ENCODE results near the gene KLHL13.
"Not testable (repeated sequence)": the region's sequence is repeated elsewhere in the genome, so short reads cannot be mapped to it uniquely, and the experiment has no call there.

Gene KLHL13, protein sequence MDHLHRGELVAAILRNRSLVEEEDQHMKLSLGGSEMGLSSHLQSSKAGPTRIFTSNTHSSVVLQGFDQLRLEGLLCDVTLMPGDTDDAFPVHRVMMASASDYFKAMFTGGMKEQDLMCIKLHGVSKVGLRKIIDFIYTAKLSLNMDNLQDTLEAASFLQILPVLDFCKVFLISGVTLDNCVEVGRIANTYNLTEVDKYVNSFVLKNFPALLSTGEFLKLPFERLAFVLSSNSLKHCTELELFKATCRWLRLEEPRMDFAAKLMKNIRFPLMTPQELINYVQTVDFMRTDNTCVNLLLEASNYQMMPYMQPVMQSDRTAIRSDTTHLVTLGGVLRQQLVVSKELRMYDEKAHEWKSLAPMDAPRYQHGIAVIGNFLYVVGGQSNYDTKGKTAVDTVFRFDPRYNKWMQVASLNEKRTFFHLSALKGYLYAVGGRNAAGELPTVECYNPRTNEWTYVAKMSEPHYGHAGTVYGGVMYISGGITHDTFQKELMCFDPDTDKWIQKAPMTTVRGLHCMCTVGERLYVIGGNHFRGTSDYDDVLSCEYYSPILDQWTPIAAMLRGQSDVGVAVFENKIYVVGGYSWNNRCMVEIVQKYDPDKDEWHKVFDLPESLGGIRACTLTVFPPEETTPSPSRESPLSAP

DNA sequence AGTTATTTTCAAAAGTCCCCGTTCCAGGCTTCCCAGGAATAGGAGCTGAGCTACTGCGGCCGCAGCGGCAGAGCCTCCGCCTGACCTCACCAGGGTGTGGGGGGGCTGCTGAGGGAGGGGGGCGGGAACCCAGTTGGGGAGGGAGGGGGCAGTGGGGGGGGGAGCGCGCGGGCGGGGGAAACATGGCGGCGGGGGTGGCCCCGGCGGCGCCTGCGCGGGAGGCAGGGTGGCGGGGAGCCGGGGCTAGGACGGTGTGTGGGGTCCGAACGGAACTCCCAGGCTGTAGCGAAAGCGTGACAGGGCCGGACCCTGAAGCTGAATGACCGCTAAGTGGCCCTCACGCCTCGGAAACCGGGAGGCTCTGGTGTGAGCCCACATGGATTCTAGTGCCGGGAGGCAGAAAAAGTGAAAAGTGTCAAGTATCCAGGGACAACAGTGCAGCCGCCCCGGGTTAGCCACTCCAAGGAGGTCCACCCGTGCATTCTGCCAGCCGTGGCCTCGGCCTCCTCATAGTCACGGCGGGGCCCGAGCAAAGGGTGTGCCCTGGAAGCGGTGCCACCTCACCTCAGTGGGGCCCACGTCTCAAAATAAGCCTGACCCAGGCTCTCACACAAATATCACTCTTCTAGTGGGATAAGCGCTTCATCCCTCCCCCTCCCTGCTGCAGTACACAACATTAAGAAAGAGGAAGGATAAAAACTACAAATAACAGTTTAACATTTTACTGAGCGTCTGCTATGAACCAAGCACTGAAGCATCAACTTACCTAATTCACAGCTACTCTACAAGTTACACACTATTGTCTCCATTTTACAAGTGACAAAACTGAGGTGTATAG, at the start of gene KLHL13:
Gene KLHL13 (minus strand): TSS at position 98 of the 838 bp plus-strand sequence. CDS start 88,337 bp downstream, outside the sequence.
- peak; percentile 25 for DNase-seq

DNA sequence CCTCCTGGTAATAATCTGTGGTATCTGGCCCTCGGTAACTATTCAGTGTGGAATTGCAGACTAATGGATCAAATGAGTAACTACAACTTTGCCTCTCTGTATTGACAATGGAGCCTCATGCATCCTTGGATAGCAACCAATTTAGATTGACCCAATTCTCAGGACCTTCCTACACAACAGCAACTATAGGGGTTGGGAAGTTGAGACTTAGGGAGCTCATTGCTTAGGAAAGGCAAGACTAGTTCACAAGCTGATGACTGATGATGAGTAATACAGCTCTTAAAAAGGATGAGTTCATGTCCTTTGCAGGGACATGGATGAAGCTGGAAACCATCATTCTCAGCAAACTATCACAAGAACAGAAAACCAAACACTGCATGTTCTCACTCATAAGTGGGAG, 47.5 kb upstream of the KLHL13 start:
- no peak for DNase-seq

DNA sequence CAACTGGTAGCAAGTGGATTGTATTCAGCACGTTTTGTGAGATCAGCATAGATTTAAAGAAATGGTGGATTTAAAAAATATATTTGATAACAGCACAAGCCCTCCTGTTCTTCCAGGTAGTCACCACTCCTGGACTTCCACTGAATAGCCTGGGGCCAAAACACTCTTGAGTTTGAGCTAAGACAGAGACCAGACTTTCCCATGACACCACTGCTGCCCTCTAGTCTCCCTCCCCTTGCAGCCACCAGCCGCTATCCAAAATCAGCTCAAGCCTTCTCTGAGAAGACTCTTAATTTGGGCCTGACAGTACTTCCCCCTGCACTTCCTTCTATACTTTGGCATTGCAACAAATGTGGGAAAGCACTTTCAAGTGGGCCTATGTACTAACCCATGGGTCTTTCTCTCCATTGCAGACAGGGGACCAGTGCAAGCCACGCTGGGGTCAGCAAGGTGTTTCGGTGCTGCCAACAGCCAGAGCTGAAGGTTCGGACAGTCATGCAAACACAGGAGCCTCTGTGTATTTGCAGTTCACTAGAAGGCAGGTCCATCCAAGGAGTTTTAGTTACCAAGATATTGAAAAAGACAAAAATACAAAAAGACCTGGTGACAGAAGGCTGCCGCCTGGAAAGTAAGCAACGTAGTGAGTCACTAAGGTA, 40.5 kb upstream of the KLHL13 start:
- no peak for DNase-seq

DNA sequence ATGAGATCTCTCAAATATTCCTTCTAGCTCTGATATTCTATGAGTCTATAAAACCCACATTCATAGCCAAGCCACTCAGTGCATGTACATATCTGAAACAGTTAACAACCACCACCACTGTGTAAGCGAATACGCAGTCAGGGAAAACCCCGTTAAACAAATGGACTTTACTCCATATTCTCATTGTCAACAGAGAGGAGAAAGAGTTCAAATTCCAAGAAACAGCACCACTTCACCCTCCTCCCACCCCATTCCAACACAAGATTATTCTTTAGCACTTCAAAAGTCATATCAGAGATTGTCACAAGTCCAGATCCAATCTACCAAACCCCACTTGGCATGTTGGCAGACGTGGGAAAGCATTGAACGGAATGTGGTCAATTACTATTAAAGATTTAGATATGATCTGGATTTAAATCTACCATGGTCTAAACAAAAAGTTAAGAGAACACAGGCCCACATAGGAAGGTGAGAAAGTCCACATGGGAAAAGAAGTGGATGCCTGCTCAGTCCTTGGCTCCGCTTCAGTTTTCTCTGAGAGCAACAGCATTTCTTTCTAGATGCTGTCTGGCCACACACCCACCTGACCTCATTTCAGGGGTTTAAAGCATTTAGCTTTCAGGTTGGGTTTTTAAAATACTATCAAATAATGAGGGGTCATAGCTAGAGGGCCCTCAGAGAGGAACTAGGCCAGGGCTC, 39.8 kb upstream of the KLHL13 start:
- DNase-seq: no peak

DNA sequence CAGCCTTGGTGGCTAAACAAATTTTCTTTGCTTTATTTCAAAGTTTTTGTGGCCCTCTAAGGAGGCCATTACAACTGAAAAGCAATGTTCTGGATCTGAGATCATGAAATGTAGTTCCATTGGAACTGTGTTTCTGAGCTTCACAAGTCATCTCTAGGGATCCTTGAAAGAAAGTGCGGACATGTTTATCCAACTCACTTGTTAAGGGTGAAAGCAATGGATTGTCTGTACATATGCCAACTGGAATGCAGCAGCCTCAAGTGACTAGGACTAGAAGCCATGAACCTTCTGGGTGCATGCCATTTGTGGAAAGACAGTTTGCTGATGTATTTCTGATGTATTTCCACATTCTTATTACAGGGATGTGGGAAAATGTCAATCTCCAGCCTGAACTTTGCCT, 36.7 kb upstream of the KLHL13 start:
- no peak for DNase-seq

DNA sequence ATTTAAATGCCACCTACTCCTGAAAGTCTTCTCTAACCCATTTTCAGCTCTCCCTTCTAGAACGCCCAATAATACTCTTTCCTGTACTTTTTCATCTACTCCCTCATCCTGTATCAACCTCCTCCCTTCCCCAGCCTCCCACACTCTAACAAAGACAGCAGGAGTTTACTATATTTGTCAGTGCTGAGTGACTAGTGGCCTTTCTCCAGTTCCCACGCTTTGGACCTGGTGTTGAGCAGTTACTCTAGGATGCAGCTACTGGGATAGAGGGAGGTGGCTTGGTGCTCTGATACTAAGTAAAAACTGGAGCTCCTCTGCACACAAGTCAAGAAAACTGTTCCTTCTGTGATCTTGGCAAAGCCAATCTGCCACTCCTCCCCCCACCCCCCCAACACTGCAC, 36.1 kb upstream of the KLHL13 start:
- no peak for DNase-seq

DNA sequence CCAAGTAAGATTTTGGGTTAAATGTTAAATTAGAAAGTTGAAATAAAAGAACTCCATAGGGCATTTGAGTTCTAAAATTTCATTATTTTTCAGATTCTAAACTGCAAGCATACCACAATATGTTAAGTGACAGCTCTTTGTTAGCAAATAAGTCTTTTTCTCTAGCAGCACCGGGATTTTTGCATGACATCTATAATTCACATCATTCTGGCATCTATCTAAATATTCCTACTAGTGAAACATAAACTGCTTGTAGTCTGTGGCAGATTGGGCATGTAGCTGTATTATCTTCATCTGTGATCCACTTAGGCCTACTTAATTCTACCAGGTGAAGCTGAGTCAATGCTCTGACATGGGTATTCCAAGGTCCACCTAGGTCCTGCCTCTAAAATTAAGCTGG, 32.1 kb upstream of the KLHL13 start:
- DNase-seq: no peak

DNA sequence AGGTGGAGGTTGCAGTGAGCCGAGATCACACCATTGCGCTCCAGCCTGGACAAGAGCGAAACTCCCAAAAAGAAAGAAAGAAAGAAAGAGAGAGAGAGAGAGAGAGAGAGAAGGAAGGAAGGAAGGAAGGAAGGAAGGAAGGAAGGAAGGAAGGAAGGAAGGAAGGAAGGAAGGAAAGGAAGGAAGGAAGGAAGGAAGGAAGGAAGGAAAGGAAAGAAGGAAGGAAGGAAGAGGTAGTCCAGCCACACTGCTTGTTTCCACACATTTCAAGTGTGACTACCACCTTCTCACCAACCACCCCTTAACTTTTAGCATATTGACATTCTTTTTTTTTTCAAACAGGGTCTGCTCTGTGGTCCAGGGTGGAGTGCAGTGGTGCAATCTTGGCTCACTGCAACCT, 31.2 kb upstream of the KLHL13 start:
- DNase-seq: not testable (repeated sequence)

DNA sequence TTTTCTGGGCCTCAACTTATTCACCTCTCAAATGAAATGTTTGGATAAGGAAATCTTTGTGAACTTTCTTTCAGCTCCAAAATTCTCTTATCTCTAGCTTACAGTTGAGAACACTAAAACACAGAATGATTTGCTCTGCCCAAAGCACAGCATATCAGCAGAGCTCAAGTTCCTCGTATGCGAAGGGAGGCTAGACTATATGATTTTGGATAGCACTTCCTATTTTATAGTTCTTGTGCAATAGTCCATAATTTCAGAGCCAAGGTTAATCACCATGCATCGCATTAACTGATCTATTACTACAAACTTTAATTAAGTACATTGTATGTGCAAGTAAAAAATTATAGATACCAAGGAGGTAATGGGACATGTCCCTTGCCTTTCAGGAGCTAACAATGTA, 27.0 kb upstream of the KLHL13 start:
- no peak for DNase-seq

DNA sequence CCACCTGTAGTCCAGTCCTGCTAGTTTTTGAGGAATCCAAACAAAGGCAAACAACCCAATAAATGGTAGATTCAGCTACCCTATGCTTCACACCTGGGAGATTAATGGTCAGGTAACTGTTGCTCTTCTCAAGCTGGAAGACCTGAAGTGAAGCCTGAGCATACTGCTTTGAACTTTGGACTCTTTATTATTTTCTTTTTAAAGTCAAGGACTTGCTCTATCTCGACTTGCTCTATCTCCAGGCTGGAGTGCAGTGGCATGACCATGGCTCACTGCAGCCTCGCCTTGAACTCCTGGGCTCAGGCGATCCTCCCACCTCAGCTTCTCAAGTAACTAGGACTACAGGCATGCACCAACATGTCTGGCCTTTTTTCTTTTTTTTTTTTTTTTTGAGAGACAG, 14.7 kb upstream of the KLHL13 start:
- no peak for DNase-seq

DNA sequence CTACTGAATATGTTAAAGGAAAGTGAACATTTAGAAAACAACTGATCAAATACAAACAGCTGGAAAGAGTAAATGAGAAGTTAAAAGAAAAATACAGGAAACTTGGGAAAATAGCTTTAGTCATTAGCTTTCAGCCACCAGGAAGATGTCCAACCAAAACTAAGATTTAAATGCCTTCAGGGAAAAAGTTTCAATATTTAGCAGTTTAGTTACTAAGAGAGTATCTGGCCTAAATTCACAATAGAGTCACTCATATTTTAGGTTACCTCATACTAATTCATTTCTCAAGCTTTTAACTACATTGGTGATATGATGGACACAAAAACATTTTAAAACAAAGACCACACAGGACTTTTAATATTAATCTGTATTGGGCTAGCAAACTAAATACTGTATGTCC, 13.1 kb upstream of the KLHL13 start:
- no peak for DNase-seq

DNA sequence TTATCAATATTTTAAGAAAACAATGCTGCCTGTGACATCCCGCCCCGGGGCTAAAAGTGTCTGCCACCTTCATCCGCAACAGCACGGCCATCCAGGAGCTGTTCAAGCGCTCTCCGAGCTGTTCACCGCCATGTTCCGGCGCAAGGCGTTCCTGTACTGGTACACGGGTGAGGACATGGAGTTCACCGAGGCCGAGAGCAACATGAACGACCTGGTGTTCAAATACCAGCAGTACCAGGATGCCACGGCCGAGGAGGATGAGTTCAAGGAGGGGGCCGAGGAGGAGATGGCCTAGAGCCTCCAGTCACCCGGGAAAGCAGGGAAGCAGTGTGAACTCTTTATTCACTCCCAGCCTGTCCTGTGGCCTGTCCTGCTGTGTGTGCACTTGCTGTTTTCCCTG, 12.1 kb upstream of the KLHL13 start:
- DNase-seq: no peak

DNA sequence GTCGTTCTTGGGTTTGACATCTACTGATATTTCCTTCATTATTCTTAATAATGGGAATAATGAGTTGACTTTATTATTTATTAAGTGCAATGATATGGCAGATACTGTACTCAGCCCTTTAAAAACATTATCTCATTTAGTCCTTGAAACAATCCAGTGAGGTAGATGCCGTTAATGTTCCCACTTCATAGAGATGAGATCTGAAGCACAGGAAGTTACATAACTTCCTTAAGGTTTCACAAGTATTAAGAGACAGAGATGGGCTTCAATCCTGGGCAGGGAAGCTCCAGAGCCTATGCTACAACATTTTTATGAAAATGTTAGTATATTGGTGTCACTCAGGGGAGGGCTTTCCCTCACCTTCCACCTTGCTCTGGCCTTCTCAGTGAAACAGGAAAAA, 9.7 kb upstream of the KLHL13 start:
- DNase-seq: no peak

DNA sequence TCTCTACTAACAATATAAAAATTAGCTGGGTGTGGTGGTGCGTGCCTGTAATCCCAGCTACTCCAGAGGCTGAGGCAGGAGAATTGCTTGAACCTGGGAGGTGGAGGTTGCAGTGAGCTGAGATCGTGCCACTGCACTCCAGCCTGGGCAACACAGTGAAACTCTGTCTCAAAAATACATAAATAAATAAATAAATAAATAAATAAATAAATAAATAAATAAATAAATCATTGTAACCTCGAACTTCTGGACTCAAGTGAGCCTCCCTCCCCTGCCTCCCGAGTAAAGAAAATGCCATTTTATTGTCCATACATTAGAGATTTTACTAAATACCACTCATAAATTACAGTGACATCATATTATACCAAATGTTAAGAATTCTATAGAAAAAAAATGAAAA, 7.6 kb upstream of the KLHL13 start:
- not testable (repeated sequence) for DNase-seq

DNA sequence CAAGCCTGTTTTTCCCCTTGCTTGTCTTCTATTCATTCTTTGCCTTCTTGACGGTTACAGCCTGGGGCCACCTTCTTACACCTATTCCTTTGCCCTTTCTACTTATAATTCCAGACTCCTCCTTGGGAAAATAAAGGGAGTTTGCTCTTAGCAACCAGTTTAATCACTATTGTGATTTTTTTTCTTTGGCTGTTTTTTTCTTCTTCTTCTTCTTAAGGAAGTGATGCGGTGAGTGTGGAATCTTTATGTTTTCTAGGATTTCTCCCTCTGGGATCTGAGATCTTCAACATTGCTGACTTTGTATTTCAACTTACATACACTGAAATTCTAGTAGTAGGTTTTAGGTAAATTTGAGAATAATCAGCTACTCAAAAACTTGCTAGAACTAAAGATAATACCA, 1.1 kb upstream of the KLHL13 start:
- no peak for DNase-seq

DNA sequence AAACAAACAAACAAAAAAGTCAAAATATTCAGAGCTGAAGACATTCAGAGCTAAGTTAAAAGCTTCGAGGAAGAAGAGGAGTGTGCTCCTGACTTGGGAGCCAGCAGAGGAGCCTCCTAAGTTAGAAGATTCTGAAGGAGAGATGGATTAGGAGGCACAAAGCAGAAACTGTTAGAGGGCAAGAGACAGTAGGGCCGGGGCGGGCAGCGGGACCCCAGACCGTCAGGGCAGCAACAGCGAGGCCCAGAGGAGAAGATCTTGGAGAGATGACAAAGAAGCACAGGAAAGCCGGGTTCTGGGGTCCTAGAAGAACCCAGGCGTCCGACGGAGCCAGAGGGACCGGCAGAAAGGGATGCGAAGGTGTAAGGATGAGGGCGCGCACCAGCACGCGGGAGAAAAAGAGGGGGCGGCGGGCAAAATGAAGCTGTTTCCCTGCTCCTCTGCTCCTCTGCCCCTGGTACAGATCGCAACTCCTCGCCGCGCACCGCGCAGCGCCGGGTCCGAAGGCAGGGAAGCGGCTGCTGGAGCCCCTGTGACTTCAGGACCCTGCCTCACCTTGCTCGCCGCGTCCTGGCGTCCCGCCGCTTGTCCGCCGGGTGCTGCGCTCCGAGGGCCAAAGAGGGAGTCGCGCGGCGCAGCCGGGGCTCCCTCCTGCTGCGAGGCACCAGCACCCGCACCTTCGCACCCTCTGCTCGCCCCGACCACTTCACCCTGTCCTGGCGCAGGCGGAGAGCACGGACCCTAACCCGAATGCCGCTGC, 477 bp downstream of the KLHL13 start:
- DNase-seq: peak; percentile 23

DNA sequence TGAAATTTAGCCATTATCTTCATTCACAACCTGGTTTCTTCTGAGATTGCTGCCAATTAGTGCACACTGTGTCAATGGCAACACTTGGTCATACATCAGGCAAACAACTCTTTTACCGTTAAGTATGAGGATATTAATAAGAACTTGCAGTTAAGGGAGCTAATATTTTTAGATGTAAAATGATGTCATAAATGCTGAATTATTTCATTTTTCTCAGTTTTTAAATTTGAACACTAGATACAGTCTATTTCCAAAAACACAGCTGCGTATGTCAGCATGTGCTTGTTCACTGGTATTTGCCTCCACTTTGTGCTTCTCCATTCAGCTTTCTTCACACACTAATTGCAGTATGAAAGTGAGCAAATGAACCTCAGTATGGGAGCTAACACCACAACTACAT, 1.6 kb downstream of the KLHL13 start:
- DNase-seq: no peak

DNA sequence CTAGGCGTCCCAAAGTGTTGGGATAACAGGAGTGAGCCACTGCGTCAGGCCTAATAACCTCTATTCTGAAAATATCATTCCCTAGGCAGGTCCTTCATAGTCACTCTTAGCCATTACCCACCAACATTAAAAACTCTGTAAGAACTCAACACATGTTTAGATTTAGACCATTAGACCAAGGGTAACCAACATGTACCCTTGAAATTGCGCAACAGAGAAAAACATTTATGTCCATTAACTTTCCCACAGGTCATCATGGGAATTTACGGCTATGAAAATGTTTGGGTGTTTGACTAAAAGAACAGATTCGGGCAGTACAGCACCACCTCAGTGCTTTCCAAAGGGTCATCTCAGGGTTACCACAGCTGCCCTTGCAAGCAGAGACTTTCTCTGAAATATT, 7.5 kb downstream of the KLHL13 start:
- DNase-seq: no peak

DNA sequence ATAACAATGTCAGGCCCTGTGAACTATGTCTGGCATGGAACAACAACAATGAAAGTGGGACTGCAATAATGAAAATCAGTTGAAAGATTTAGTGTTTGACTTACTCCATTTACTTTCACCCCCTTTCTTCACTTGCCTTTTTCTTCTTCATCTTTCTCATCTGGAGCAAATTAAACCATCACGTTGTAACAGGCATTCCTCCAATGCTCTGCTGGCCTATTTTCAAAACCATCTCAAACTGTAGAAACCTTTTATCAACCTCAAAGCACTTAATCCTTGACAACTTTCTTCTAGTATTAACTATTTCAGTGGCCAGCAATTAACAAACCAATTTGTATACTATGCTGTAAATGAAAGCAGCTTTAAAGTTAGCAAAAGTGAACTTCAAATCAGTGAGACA, 8.3 kb downstream of the KLHL13 start:
- DNase-seq: no peak

DNA sequence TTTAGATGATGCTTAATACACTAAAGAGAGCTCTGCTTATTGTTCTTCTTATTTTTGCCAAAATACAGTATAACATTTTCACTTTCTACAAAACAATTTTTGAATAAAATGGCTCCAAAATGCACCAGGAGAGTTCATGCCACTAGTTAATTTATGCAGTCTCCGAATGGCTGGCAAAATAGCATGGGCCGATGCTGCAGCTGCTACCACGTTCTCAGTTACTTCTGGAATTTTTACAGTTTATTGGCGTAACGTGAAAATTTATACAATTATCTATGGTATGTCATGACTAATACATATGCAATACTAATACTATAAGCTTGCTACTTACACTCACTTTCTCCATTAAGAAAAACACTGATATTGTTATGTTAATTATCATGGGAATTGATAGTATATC, 16.5 kb downstream of the KLHL13 start:
- DNase-seq: no peak

DNA sequence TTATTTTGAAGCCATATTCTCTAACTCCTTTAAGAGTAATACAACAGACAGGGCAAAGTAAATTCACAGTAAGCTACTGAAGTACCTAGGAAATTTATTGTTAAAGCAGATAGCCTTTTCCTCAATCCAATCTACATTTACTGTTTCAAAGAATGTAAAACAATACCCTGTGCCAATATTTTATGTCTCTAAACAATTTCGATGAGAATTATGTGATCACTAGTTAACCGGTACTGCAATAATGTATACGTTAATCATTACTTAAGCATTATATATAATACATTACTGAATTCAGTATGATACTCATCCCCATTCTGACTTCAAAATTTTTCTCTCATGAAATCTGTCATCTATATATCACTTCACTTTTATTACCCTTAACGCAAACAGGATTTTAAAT, 28.5 kb downstream of the KLHL13 start:
- DNase-seq: no peak

DNA sequence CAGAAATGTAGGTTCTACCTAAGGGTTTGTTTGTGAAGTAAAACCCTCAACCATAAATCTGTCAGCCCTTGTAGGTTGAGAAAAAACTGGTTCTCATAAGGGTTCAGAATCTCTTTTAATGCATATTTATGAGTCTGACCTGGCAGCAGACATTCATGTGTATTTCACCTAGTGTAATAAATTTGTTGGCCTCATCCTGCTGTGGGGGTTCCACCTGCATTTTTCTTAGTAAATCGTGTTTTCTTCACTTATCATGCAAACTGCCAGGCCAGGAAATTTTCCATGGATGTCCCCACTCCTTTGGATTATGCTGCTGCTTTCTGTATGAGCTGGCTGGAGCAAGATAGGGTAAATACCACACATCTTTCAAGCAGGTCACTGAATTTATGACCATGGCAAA, 42.4 kb downstream of the KLHL13 start:
- DNase-seq: no peak
